ENCODE results near the gene SV2B. TPM values are rescaled to one million over a fixed set of nuclear protein-coding genes. Genes with fewer than 3 reads are reported as not detected.
A peak's percentile ranks its signal among the peaks of the same experiment; 100 is the strongest.

SV2B gene
- total and polyA plus RNA-seq, 8 donors: 0.06 to 1.7 (median 0.23) TPM; not detected in 3

GRCh38 chr15:91282486-91282885, 182.4 kb downstream of the SV2B start:
- intact Hi-C loops (cut with DNase I; ENCODE audit: low total_unique reads): no loop called here

DNA sequence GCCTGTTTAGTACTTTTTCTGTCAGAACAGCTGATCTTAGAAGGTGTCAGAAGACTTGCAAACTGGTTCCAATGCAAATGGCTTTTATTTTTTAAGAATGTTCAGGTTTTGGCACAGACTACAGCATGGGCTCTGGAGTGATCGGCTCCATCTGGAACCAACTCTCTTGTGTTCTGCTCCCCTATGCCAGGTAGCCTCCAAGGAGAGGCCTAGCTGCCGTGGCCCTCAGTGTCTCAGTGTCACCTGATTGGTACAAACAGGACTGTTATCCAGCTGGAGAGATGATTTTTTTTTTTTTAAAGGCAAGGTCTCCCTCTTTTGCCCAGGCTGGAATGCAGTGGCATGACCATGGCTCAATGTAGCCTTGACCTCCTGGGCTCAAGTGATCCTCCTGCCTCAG, 183.1 kb downstream of the SV2B start:
- H3K4me3 ChIP-seq: no peak overlapping the region
- no peak for TF ChIP-seq POLR2A (IDR thresholded peaks at IDR 0.05)
- TF ChIP-seq EP300 (IDR thresholded peaks at IDR 0.05): no peak
- TF ChIP-seq POLR2AphosphoS5 (IDR thresholded peaks at IDR 0.05): no peak
- TF ChIP-seq, protein P1, sequence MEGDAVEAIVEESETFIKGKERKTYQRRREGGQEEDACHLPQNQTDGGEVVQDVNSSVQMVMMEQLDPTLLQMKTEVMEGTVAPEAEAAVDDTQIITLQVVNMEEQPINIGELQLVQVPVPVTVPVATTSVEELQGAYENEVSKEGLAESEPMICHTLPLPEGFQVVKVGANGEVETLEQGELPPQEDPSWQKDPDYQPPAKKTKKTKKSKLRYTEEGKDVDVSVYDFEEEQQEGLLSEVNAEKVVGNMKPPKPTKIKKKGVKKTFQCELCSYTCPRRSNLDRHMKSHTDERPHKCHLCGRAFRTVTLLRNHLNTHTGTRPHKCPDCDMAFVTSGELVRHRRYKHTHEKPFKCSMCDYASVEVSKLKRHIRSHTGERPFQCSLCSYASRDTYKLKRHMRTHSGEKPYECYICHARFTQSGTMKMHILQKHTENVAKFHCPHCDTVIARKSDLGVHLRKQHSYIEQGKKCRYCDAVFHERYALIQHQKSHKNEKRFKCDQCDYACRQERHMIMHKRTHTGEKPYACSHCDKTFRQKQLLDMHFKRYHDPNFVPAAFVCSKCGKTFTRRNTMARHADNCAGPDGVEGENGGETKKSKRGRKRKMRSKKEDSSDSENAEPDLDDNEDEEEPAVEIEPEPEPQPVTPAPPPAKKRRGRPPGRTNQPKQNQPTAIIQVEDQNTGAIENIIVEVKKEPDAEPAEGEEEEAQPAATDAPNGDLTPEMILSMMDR (IDR thresholded peaks at IDR 0.05): no peak
- H3K9me3 ChIP-seq: no peaks in the 10 kb centered on the region
- no peaks in the 10 kb centered on the region for H3K36me3 ChIP-seq
- H3K27me3 ChIP-seq: peaks cover 0 to 13% (median 0%) of the 10 kb centered on the region in 3 donors
- intact Hi-C loops (cut with DNase I; ENCODE audit: low total_unique reads): no loop called here
- WGBS, 5 donors: 74 to 92% (median 79%) methylated on average over 2 of the region's 2 CpGs
- H3K27ac ChIP-seq: no peak overlapping the region
- DNase-seq: no peak
- no peaks in the 10 kb centered on the region for H3K4me1 ChIP-seq

More at GRCh38 chr15:91282486-91282885, 182.4 kb downstream of the SV2B start:
- 46 to 70% (median 60%) methylated on average over 1 of the region's 1 CpG for WGBS, 5 donors
- Histone ChIP-seq H3K9me3 (no peaks in the 10 kb centered on the region), H3K27ac (no peak overlapping the region), H3K36me3 (no peaks in the 10 kb centered on the region), H3K27me3 (peaks cover 0 to 7% (median 0%) of the 10 kb centered on the region in 3 donors), H3K4me1 (no peaks in the 10 kb centered on the region), H3K4me3 (no peak overlapping the region)
- TF ChIP-seq EP300 (IDR thresholded peaks at IDR 0.05): no peak
- no peak for TF ChIP-seq POLR2A (IDR thresholded peaks at IDR 0.05)
- TF ChIP-seq, protein P1 (IDR thresholded peaks at IDR 0.05): no peak
- TF ChIP-seq POLR2AphosphoS5 (IDR thresholded peaks at IDR 0.05): no peak
- peak in 1 of 2 donors; percentile 49 for DNase-seq

DNA sequence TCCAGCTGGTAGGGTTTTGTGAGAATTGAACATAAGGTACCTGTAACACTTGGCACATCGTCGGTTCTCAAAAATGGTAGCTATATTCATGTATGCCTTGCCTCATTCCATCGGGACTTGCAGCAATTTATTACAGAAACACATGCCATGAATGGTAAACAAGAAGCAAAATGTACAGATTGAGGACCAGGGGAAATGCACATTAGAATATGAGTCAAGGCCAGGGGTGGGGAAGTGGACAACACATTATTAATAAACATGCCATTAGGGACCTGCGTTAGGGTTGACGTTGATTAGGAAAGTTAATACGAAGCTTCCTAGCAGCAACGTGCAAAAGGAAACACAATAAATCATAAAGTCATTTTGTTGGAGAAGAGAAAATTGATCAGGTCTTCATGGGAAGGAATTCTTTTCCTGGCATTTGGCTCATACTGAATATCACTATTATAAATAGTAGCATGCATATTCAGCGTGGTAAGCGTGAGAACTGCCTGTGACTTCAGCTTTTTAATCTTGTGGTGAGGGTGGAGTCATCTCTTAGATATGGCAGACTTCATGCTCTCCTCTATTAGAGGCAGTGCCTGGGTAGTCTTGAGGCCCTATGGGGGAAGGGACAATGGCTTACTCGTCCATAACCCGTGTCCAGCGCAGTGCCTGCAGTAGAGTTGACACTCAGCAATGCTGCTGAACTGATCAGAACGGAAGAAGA, 184.9 kb downstream of the SV2B start:
- Histone ChIP-seq H3K27me3 (peaks cover 0 to 13% (median 0%) of the 10 kb centered on the region in 3 donors), H3K4me1 (no peaks in the 10 kb centered on the region), H3K27ac (no peak overlapping the region), H3K36me3 (no peaks in the 10 kb centered on the region), H3K9me3 (no peaks in the 10 kb centered on the region), H3K4me3 (no peak overlapping the region)
- DNase-seq: no peak
- WGBS, 5 donors: 75 to 83% (median 79%) methylated on average over 13 of the region's 13 CpGs
- intact Hi-C loops (cut with DNase I; ENCODE audit: low total_unique reads): no loop called here
- no peak for TF ChIP-seq POLR2AphosphoS5 (IDR thresholded peaks at IDR 0.05)
- no peak for TF ChIP-seq POLR2A (IDR thresholded peaks at IDR 0.05)
- TF ChIP-seq, protein P1 (IDR thresholded peaks at IDR 0.05): no peak
- TF ChIP-seq EP300 (IDR thresholded peaks at IDR 0.05): no peak

- TF ChIP-seq EP300 (IDR thresholded peaks at IDR 0.05) (no peak), POLR2AphosphoS5 (IDR thresholded peaks at IDR 0.05) (no peak), POLR2A (IDR thresholded peaks at IDR 0.05) (no peak)
- TF ChIP-seq, protein P1 (IDR thresholded peaks at IDR 0.05): no peak
- Histone ChIP-seq H3K36me3 (no peaks in the 10 kb centered on the region), H3K9me3 (no peaks in the 10 kb centered on the region), H3K4me1 (no peaks in the 10 kb centered on the region), H3K27me3 (peaks cover 0 to 13% (median 0%) of the 10 kb centered on the region in 3 donors), H3K27ac (no peak overlapping the region), H3K4me3 (no peak overlapping the region)
- no peak for DNase-seq
- 24 to 58% (median 45%) methylated on average over 1 of the region's 1 CpG for WGBS, 5 donors
- intact Hi-C loops (cut with DNase I; ENCODE audit: low total_unique reads): no loop called here
These were observed 189.3 kb downstream of the SV2B start for GRCh38 chr15:91289324-91289723.

All from stomach (tissue), 9 donors.